Measurements from ENCODE around the gene TSNAX.

DNA sequence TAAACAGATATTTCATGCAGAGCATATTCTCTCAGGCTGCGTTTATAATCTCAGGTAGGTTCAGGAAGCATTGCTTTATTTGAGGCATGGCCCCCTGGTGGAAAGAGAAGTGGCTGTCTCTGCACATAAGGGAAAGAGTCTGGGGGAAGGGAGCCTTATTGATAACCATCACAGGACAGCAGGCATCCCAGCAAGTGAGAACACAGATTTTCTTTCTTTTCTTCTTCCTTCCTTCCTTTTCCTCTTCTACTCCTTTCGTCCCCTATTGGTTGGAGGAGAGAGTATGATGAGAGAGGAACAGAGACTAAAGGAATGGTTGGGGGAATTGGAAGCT, 21.9 kb downstream of the TSNAX start:
- TF ChIP-seq, protein P1, sequence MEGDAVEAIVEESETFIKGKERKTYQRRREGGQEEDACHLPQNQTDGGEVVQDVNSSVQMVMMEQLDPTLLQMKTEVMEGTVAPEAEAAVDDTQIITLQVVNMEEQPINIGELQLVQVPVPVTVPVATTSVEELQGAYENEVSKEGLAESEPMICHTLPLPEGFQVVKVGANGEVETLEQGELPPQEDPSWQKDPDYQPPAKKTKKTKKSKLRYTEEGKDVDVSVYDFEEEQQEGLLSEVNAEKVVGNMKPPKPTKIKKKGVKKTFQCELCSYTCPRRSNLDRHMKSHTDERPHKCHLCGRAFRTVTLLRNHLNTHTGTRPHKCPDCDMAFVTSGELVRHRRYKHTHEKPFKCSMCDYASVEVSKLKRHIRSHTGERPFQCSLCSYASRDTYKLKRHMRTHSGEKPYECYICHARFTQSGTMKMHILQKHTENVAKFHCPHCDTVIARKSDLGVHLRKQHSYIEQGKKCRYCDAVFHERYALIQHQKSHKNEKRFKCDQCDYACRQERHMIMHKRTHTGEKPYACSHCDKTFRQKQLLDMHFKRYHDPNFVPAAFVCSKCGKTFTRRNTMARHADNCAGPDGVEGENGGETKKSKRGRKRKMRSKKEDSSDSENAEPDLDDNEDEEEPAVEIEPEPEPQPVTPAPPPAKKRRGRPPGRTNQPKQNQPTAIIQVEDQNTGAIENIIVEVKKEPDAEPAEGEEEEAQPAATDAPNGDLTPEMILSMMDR (IDR thresholded peaks at IDR 0.05) = peak; percentile 55
- no peak for TF ChIP-seq EZH2 (IDR thresholded peaks at IDR 0.05)
